Measurements from ENCODE around the gene MGMT. TPM values are rescaled to one million over a fixed set of nuclear protein-coding genes. Genes with fewer than 3 reads are reported as not detected.

The MGMT gene
- total and polyA plus RNA-seq, 3 donors from 2014 or later: 32.8 to 40.7 (median 37.9) TPM

GRCh38 chr10:129526943-129527342 lies 59.9 kb downstream of the MGMT start:
- peaks cover 5% of the 10 kb centered on the region for H3K4me1 ChIP-seq
- intact Hi-C loops (cut with DNase I; ENCODE audit: low total_unique reads): no loop called here
- 98% methylated on average over 10 to 12 of the region's 12 CpGs for WGBS, 2 donors
- H3K36me3 ChIP-seq (ENCODE audit: low read depth, missing control alignments): no peaks in the 10 kb centered on the region
- no peaks in the 10 kb centered on the region for H3K27me3 ChIP-seq
- no peak overlapping the region for H3K27ac ChIP-seq
- H3K4me3 ChIP-seq: no peak overlapping the region
- H3K9me3 ChIP-seq: no peaks in the 10 kb centered on the region
- TF ChIP-seq POLR2A (IDR thresholded peaks at IDR 0.05) (no peak), CTCF (IDR thresholded peaks at IDR 0.05) (no peak)
- no peak for DNase-seq

- H3K36me3 ChIP-seq (ENCODE audit: low read depth, missing control alignments): no peaks in the 10 kb centered on the region
- DNase-seq: no peak
- TF ChIP-seq POLR2A (IDR thresholded peaks at IDR 0.05) (no peak), CTCF (IDR thresholded peaks at IDR 0.05) (no peak)
- H3K27me3 ChIP-seq: no peaks in the 10 kb centered on the region
- H3K27ac ChIP-seq: no peak overlapping the region
- WGBS, 2 donors: 91 to 92% methylated on average over 16 of the region's 16 CpGs
- H3K4me1 ChIP-seq: peaks cover 5% of the 10 kb centered on the region
- H3K9me3 ChIP-seq: no peaks in the 10 kb centered on the region
- intact Hi-C loops (cut with DNase I; ENCODE audit: low total_unique reads): no loop called here
- H3K4me3 ChIP-seq: no peak overlapping the region
These were observed 61.4 kb downstream of the MGMT start for GRCh38 chr10:129528376-129528978.

GRCh38 chr10:129530581-129530980 lies 63.5 kb downstream of the MGMT start:
- intact Hi-C loops (cut with DNase I; ENCODE audit: low total_unique reads): no loop called here
- no peak overlapping the region for H3K4me3 ChIP-seq

GRCh38 chr10:129531195-129531968 lies 64.3 kb downstream of the MGMT start:
- DNase-seq: no peak
- TF ChIP-seq POLR2A (IDR thresholded peaks at IDR 0.05) (no peak), CTCF (IDR thresholded peaks at IDR 0.05) (no peak)
- H3K27me3 ChIP-seq: no peaks in the 10 kb centered on the region
- H3K9me3 ChIP-seq: no peaks in the 10 kb centered on the region
- H3K4me3 ChIP-seq: no peak overlapping the region
- H3K36me3 ChIP-seq (ENCODE audit: low read depth, missing control alignments): no peaks in the 10 kb centered on the region
- 93% methylated on average over 15 of the region's 15 CpGs for WGBS, 2 donors
- H3K4me1 ChIP-seq: no peaks in the 10 kb centered on the region
- intact Hi-C loops (cut with DNase I; ENCODE audit: low total_unique reads): no loop called here
- no peak overlapping the region for H3K27ac ChIP-seq

More at GRCh38 chr10:129530581-129530980, 63.5 kb downstream of the MGMT start:
- no peaks in the 10 kb centered on the region for H3K27me3 ChIP-seq
- no peaks in the 10 kb centered on the region for H3K4me1 ChIP-seq
- H3K9me3 ChIP-seq: no peaks in the 10 kb centered on the region
- 83 to 88% methylated on average over 10 to 14 of the region's 14 CpGs for WGBS, 2 donors
- no peak for DNase-seq
- TF ChIP-seq POLR2A (IDR thresholded peaks at IDR 0.05) (no peak), CTCF (IDR thresholded peaks at IDR 0.05) (no peak)
- H3K36me3 ChIP-seq (ENCODE audit: low read depth, missing control alignments): no peaks in the 10 kb centered on the region
- H3K27ac ChIP-seq: no peak overlapping the region

Data from testis (tissue), 3 donors.